Activated CD4-positive, CD25-positive, alpha-beta regulatory T cell treated with anti-CD3 and anti-CD28 coated beads, Interleukin-2, amount 50 U/mL, for 24 hours (primary cell): ENCODE results near the gene BCL2L11.

Experiments used
- ATAC-seq, 2 donors: fragments of 150-1000 bp; cut with Tn5 transposase; one replicate each; pipeline ENCODE4 v1.10.0; 2021; ENCODE audit warnings: mild to moderate bottlenecking in 1 of 2, moderate library complexity in 1 of 2

The BCL2L11 gene

DNA sequence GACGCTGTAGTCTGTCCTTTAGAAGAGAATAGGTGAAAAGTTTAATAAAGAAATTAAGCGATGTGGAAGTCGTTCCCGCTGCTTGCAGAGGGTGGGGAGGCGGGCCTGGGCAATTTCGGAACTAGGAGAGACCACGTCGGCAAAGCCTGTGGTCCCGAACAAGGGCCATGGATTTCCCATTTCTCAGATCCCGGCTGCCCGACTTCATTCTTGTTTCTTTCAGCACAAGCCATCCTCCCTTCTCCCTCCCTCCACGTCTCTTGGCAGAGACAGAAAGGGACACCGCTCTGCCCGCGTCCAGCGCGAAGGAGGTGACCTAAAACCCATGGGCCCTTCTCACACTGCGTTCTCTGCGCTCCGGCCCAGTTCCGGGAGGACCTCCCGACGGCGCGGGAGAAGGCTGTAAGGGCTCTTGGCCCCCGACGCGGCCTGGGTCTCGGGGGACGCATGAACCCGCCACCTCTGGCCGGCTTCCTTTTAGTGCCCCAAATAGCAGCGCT is 2.2 kb upstream of the BCL2L11 start:
- no peak for ATAC-seq

DNA sequence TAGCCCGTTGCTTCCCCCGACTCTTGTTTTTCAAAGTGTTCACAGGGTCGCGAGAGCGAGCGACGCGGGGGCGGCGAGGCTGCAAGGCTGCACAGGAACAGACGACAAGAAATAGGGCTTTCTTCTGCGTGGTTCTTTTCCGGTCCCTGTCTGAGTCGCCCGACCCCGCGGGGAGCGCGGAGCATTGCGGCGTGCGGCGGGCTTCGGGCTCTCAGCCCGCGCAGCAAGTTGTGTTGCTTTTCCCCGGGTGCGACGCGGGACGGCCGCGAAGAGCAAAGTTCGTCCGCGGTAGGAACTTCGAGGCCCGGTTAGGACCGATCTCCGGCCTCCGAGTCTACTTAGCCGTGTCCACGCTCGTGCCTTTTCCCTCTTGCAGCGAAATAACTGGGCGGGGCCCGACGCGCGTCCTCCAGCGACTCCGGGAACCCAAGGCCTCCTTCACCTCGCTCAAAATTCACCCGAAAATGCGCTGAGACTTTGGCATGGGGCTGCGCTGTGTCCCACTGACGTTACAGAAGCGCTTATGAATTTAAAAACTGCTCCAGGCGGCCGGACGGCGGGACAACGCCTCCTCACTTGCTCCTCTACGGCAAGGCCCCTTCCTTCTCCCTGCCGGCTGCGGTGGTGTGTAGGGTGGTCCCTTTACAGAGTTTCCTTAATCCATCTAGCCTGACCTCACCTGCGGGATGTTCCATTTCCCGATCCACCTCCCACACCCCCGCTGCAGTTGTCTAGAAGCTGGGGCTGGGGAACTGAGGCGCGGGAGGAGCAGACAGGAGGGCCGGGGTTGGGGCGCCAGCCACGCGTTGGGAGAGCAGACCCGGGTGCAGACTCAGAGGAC is 1.5 kb upstream of the BCL2L11 start:
- no peak for ATAC-seq

DNA sequence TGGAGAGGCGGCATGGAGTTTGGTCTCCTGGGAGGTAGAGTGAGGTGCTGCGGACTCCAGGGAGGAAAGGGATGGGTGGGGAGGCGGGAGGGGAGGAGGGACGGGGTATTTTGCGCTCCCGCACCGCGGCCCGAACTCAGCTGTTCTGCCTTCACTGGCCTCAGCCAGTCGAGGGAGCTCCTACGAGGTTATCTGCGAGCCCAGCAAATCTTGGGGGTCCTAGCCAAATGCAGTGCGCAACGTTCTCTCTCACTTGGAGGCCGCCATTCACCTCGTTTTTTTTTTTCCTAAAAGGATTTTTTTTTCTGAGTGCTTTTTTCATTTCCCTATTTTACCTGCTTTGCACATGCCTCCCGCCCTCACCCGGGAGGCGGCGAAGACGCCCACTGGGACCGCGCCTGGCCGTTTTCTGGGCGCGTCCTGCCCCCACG is 877 bp upstream of the BCL2L11 start:
- ATAC-seq = no peak

DNA sequence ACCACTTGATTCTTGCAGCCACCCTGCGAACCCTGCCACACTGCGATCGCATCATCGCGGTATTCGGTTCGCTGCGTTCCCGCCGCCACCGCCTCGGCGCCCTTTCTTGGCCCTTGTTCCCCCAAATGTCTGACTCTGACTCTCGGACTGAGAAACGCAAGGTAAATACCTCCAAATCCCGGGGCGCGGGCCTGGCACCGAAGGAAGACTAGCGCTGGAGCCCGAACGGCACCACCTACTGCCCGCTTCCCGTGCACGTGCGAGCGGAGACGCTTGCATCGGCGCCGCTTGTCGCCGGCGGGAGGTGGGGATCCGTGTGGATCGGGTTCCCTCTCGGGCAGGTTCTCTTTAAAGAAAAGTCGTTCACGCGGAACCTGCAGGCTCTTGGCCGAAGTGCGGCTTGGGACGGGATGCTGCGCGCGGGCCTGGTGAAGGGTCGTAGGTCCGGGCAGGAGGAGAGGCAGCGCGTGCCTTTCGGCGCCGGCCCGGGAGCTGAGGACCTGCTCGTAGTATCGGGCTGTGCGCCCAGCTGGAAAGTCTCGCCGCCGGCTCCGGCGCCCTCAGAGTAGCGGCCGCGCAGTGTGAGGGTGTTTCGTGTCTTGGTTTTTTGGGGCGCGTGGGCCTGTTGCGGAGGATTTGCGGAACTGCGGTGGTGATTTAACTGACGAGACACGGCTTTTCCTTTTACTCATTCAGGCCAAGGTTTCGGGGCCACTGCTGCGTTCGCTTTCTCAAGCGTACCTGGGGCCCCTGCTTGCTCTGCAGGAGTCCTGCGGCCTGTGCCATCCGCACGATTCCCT is 514 bp downstream of the BCL2L11 start:
- peak in 1 of 2 donors; percentile 5 for ATAC-seq

DNA sequence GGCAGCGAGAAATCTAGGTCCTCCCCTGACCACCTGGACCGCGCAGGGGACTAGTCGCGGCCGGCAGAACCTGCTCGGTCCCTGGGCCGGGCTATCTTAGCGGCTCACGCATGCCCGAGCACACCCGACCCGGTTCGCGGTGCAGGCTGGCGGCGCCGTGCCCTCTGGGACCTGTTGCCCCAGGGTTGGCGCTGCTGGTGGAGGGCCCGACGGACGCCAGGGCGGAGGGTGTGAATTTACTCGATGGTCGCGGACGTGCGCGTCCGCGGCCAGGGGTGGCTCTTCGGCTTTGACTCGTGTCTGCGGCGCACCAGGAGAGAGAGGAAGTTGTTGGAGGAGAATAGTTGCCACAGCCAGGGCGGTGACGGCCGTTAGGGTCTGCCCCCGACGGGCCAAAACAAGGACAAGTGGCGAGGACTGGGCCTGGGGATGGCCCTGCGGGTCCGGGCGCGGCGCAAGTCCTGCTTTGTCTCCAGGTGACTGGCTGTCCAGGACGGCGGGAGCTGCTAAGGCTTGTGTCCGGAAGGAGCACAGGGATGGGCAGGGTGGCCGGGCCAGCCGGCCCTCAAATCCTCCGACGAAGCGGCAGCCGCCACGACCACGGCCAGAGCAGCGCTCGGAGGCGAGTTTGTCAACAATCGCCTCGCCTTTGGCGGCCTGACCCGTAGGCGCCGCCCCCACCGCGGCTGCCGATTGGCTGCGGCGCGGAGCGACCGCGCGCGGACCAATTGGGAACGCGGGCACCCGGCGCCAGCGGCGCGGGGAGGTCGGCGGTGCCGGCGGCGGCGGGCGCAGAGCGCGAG is 1.3 kb downstream of the BCL2L11 start:
- peak; percentile 56 to 58 for ATAC-seq

DNA sequence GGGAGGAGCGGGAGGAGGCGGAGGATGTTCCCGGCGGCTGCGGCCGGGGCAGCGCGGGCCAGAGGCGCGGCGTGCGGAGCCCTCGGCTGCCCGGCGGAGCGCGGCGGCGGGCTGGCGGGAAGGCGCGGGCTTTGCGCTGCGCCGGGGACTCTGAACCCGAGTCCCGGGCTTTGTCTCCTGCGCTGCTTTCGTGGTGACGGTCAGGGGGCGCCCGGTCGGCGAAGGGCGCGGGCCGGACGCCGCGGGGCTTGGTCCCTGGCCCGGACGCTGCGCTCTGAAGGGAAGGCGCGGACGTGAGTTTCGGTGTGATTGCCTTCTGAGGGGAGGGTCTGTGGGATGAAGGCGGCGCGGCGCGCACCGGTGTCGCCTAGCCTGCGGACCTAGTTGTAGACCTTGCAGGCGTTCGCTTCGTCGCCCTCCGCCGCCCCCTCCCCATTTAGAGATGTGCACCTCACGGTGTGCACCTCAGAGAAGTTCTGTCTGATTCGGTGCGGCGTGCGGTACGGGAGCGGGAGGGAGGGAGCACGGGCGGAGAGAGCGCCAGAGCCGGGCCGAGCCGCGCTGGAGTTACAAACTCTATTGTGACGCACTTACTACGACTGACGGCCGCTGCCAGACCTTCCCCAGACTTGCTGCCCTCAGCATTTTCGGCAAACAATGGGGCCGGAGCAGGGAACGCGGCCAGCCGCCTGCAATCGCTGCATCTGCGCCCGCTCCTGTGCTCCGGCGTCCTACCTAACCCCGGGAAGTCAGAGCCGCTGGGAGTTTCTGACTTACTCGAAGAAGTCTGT is 2.1 kb downstream of the BCL2L11 start:
- no peak for ATAC-seq

DNA sequence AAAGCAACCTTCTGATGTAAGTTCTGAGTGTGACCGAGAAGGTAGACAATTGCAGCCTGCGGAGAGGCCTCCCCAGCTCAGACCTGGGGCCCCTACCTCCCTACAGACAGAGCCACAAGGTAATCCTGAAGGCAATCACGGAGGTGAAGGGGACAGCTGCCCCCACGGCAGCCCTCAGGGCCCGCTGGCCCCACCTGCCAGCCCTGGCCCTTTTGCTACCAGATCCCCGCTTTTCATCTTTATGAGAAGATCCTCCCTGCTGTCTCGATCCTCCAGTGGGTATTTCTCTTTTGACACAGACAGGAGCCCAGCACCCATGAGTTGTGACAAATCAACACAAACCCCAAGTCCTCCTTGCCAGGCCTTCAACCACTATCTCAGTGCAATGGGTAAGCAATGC is 3.0 kb downstream of the BCL2L11 start:
- no peak for ATAC-seq

DNA sequence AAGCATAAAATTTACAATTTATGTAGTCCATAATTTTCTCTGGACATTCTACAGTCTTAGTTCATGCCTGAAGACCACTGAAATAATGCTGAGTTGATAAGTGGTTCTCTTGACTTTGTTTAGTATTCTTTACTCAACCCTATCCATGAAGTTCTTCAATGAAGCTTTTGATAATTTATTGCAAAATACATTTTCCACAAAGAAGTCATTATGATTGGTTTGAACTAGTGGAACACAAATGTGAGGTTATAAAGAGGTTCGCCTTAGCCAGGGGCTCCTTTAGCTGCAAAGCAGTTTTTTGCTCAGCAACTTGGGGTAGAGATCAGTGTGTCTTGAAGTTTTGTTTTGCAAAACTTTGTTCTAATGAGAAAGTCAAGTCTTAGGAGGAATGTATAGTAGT is 5.9 kb downstream of the BCL2L11 start:
- ATAC-seq = no peak

DNA sequence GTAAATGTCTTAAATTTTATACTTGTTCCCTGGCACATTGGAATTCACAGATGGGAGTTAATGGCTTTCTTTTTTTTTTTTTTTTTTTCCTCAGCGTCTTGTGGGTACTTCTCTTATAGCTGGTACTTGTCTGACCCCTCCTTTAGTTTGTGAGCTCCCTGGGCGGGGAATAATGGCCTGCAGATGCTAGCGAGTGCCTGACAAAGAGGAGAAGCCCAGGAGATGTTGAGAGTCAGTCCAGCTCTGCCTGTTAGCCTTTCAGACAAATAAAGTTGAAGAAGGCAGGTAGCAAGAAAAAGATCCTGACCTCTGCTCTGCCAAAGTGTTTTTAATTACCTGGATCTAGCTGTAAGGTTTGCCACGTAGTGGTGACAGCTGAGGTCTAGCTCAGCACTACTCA is 6.6 kb downstream of the BCL2L11 start:
- ATAC-seq = no peak

DNA sequence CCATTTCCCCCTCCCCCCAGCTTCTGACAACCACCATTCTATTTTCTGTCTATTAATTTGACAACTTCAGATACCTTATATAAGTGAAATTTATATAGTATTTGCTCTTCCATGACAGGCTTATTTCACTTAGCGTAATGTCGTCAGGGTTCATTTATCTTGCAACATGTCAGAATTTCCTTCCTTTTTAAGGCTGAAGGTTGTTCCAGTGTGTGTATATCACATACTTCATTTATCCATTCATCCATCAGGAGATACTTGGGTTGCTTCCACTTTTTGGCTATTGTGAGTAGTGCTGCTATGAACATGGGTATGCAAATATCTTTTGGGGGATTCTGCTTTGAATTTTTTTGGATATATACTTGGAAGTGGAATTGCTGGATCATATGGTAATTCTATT is 7.4 kb downstream of the BCL2L11 start:
- ATAC-seq = no peak

DNA sequence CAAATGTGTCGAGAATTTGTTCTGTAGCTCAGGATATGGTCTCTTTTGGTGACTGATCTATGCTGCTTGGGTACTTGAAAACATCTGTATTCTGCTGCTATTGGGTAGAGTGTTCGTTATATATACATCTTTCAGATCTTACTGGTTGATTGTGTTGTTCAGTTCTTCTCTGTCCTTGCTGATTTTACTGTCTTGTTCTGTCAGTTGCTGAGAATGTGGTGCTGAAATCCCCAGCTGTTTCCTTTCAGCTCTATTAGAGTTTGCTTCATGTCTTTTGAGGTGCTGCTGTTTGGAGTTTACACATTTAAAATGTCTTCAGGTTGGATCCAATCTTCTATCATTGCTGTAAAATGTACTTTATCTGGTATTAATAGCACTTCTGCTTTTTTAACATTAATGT is 12.9 kb downstream of the BCL2L11 start:
- no peak for ATAC-seq

DNA sequence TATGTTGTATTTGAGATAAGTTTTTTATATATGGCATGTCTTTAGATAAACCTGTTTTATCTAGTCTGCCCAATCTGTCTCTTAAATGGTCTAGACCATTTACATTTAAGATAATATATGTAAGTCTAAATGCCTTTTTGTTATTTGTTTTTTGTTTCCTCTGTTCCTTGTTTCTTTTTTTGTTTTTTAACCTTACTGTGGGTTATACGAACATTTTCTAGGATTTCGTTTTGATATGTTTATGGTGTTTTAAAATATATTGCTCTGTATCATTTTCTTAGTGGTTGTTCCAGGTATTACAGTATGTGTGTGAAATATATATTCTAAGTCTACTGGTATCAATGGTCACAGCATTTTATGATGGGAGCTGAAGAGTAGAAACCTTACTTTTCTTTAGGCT is 13.3 kb downstream of the BCL2L11 start:
- ATAC-seq = no peak

DNA sequence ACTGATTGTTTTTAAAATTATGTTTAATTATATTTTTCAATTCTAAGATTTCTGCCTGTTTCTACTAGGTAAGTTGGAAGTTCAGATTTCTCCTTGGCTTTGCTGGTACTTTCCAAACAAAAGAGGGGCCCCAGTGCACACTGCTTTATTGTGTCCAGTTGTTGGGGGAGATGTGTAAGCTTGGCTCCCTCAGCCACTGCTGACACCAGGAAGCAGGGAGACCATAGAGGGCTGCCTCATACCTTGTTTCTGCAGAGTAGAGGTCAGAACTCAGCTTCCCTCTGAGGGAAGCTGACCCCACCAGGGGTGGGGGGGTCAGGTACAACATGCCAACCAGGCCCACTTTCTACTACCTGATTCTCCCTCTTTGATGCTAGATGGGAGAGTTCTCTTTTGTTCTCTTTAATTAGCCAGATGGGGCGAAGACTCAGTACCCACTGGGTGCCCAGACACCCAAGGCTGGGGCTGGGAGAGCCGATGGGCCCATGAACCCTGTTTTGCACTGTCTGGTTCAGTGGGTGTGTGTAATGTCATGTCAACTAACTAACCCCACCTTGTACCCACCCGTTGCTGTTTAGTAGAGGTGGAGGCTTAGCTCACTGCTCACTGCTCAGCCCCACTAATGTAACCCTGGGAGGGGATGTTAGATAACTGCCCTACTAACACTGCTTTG is 14.7 kb downstream of the BCL2L11 start:
- ATAC-seq = no peak

DNA sequence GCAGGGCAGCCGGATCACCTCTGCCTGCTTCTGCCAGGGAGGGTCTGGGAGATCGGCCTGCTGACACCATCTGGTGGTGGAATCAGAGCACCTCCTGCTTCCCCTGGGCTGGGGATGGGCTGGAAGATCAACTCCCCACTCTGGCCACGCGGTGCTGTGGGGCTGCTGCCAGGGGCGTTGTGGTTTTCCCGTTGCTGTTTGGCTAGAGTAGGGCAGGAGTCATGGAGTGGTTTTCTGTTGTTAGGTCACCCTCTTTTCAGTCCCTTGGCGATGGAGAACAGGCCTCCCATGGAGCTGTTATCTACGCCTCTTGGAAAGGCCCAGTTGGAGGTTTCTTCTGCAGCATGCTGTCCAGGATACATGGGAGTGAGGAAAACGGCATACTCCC is 15.2 kb downstream of the BCL2L11 start:
- no peak for ATAC-seq

DNA sequence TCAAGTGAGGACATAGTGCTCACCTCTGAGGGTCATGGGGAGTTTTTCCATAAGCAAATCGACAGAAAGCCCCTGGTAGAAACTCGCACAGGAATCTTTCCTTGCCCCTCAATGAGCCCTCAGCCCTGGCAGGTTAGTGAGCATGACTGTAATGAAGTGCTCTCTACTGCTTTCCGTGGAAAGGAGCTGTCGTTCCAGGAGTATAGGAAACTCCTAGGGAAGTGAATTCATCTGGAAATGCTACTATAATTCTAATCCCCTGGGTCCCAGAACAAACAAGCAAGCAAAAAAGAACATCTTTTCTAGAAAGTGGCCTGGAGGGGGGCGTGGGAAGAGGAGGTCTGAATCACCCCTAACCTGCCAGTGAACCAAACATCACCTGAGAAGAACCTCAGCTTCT is 18.1 kb downstream of the BCL2L11 start:
- ATAC-seq = no peak

DNA sequence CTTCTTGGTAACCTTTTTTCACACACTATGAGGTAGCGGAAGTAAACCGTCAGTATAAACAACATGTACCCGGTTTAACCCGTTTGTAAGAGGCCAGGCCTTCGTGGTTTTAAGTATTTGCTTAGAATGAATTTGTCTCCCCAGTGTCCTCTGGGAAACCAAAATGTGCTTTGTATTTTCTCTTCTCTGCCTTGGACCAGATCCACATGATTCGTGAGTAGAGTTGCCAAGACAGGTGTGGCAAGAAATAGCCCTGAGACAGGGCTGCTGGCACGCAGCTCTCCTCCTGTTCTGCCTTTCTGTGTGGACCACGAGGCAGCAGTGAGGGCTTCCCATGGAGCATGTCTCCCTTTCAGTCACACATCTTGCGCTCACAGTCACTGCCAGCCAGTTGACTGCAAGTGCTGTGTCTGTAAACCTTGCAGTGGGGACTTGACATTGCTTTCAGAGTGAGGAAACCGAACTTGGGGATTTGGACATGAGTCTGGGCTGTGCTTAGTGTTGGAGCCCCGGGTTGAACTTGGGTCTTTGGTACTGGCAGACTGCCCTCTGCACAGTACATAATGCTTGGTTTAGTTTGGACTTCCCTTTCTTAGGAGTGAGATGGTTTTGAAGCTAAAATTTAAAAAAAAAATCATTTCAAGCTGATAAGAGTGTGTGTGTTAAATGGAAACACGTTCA is 19.1 kb downstream of the BCL2L11 start:
- ATAC-seq = no peak

DNA sequence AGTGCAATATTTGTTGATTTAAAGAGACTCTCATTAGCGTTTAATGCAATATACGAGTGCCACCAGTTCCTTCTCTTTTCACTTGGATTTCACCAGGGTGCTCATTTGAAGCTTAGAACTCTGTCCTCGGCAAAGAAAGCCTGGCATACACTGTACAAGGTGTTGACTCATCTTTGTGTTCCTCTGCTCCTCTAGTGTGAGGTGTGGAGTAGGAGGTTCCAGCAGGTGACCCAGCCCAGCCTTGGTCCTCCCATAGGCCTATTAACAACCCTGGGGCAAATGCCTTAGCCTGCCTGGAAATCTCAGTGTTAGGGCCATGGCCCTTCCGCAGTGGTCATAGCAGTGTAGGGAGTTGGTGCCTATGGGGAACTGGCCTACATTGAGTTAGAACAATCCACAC is 20.1 kb downstream of the BCL2L11 start:
- no peak for ATAC-seq

DNA sequence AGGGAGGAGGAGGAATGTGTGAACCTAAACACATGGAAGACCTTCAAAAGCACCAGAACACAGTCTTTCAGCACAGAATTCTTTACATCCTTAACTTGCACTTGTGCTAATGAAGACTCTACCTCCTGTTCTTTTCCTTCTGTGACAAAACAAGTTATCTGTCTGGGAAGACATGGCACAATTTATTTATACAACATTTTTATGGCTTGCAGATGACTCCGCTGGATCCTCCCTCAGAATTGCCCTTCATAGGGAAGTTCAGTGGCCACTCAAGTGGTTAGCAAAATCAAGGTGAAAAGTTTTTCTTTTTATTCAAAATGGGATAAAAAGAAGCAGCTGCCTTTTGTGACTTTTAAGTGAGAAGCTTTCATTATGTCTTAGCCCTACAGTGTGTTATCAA is 21.4 kb downstream of the BCL2L11 start:
- ATAC-seq = no peak

DNA sequence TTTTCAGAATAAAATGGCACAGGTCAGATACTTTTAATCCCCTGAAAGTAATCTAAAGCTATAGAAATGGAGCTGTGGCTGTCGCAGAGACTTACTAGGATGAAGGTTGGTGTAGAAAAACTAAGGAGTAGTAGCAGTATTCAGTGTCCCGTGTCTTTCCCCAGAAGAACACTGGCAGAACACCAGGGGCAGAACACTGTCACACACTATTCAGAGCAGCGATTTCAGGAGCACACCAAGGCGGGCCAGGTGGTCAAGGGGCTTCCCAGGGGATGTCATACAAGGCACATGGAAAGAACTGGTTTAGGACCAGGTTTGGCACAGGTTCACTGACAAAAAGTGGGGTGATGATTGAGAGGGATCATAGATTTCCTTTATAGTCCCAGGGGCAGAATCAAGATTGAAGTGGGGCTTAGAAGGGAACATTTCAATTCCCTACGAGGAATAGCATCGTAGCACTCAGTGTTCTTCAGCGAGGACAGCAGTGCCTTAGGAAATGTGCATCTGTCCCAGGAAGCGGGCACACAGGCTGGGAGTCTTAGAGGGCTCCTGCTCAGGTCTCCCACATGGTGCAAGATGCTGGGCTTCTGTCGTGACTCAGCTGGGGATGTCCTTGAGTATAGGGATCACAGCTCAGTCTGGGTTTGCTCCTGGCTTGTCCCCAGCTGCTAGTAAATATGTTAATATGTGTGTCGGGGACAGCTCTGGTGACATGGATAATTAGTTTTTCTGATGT is 22.6 kb downstream of the BCL2L11 start:
- no peak for ATAC-seq

DNA sequence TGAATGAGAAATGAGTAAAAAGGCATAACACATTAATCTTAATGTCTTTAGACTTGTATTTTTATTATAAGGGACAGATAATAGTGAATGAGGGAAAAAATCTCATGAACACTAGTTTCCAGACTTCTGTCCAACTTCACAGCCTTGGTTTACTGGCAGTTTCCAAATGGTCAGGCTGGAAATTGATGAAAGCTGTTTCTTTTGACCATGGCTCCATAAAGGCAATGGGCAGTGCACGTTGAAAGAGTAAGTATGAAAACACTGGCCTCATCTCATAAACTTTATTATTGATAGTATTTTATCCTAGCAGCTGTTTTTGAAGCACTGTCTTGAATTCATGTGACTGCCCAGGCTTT is 23.1 kb downstream of the BCL2L11 start:
- no peak for ATAC-seq
